ENCODE measurements around the gene KCNH8.
"Not testable (repeated sequence)": the region's sequence is repeated elsewhere in the genome, so short reads cannot be mapped to it uniquely, and the experiment has no call there.

Gene KCNH8

DNA sequence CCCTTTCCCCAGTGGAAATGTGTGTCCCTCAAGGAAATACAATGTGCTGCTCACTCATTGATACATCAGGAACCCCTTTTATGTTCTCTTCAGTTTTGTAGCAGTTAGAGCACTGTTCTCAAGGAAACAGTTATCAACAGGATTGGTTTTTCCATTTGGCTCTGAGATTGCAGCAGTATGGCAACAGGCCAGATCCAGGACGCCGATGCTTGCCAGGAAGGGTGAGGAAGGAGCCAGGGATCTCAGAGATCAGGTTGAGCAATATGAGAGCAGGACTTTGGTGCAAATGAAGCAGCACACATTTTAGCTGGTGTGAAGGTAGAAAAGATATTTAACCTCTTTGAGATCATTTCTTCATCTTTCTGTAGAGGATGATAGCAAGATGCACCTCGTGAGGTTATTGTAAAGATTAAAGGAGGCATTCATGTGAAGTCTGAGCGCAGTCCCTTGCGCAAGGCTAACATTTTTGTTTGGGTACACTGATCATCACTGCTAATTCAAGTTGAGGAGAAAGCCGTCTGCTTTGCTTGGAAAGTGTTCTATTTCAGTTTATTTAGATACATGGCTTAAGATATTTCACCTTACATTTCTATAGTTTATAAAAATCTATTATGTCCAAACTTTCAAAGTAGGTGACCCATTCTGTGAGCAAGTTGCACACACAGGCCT, 68.5 kb downstream of the KCNH8 start:
- WGBS (ENCODE audit: insufficient coverage, insufficient read length): no CpG with 5 or more reads among the region's 6 CpGs
- Histone ChIP-seq H3K27me3 (ENCODE audit: control insufficient read depth, insufficient read depth, low read length) (no peaks in the 10 kb centered on the region), H3K36me3 (ENCODE audit: control insufficient read depth, insufficient read depth, low read length) (no peaks in the 10 kb centered on the region; the same call in 1 of the 2 replicates), H3K27ac (ENCODE audit: low read length) (no peak overlapping the region), H3K9me3 (ENCODE audit: control insufficient read depth, insufficient read depth, low read length) (no peaks in the 10 kb centered on the region), H3K4me3 (ENCODE audit: low read length) (no peak overlapping the region), H3K4me1 (ENCODE audit: control insufficient read depth, insufficient read depth, low read length) (peaks cover 2% of the 10 kb centered on the region; the same call in 1 of the 2 replicates)
- no peak for DNase-seq (ENCODE audit: low read depth, low spot score)

DNA sequence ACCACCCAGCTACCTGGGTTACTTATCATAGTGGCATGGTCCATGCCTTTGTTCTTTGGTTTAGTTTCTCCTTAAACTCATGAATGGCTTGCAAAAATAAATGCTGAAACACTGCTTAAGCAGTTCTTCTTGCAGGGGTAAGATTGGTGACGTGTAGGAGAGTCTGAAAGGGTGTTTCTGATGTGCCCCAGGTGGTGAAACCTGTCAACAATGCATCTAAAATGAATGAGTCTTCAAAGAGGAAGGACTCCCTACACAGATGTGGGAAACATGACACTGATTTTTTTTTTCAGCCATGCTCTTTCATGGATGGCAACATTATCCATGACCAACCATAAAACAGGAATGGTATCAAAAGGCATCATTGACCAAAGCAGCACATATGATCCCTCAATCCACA, 72.0 kb downstream of the KCNH8 start:
- no peak overlapping the region for H3K27ac ChIP-seq (ENCODE audit: low read length)
- H3K36me3 ChIP-seq (ENCODE audit: control insufficient read depth, insufficient read depth, low read length): no peaks in the 10 kb centered on the region
- no peaks in the 10 kb centered on the region for H3K27me3 ChIP-seq (ENCODE audit: control insufficient read depth, insufficient read depth, low read length)
- H3K9me3 ChIP-seq (ENCODE audit: control insufficient read depth, insufficient read depth, low read length): no peaks in the 10 kb centered on the region
- no peak overlapping the region for H3K4me3 ChIP-seq (ENCODE audit: low read length)
- no CpG with 5 or more reads among the region's 1 CpG for WGBS (ENCODE audit: insufficient coverage, insufficient read length)
- no peak for DNase-seq (ENCODE audit: low read depth, low spot score)
- no peaks in the 10 kb centered on the region for H3K4me1 ChIP-seq (ENCODE audit: control insufficient read depth, insufficient read depth, low read length)

DNA sequence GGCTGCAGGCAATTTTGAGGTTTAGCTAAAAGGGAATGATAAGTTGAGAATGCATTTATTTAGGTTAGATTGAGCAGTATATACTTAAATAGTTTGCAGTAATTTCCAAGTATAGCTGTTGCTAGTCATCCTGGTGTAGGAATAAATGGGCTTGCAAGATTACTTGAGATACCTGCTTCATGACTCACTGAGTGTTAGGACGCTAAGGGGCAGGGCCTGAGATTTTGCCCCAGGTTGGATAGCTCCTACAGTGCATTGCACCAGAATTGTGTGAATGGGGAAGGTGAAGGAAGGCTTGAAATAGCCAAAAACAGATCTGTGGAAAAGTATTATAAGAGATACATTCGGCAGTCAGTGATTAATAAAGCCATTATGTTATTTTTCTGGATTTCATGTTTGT, 72.8 kb downstream of the KCNH8 start:
- no CpG with 5 or more reads among the region's 2 CpGs for WGBS (ENCODE audit: insufficient coverage, insufficient read length)
- no peak for DNase-seq (ENCODE audit: low read depth, low spot score)
- no peaks in the 10 kb centered on the region for H3K27me3 ChIP-seq (ENCODE audit: control insufficient read depth, insufficient read depth, low read length)

DNA sequence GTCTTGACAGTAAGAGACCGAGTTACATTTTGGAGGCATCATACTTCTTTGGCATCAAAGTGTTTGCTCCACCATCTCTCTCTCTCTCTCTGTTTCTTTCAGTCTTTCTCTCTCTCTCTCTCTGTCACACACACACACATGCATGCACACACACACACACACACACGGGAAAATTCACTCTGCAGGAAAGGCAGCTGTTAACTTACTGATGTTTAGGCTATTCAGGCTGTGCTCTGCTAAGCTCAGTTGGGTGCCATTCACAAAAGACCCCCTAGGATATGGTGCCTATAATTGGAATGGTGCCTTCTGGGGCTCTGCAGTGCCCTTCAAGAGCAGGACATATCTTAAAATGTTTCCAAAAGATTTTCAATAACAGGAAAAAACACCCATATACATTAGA, 78.2 kb downstream of the KCNH8 start:
- no peak for DNase-seq (ENCODE audit: low read depth, low spot score)
- Histone ChIP-seq H3K9me3 (ENCODE audit: control insufficient read depth, insufficient read depth, low read length) (no peaks in the 10 kb centered on the region), H3K4me1 (ENCODE audit: control insufficient read depth, insufficient read depth, low read length) (no peaks in the 10 kb centered on the region), H3K27me3 (ENCODE audit: control insufficient read depth, insufficient read depth, low read length) (no peaks in the 10 kb centered on the region), H3K27ac (ENCODE audit: low read length) (no peak overlapping the region), H3K4me3 (ENCODE audit: low read length) (no peak overlapping the region), H3K36me3 (ENCODE audit: control insufficient read depth, insufficient read depth, low read length) (no peaks in the 10 kb centered on the region)
- WGBS (ENCODE audit: insufficient coverage, insufficient read length): no CpG with 5 or more reads among the region's 2 CpGs

More for the DNA sequence above, 72.8 kb downstream of the KCNH8 start:
- no peaks in the 10 kb centered on the region for H3K9me3 ChIP-seq (ENCODE audit: control insufficient read depth, insufficient read depth, low read length)
- no peaks in the 10 kb centered on the region for H3K36me3 ChIP-seq (ENCODE audit: control insufficient read depth, insufficient read depth, low read length)
- no peak overlapping the region for H3K4me3 ChIP-seq (ENCODE audit: low read length)
- no peaks in the 10 kb centered on the region for H3K4me1 ChIP-seq (ENCODE audit: control insufficient read depth, insufficient read depth, low read length)
- no peak overlapping the region for H3K27ac ChIP-seq (ENCODE audit: low read length)

DNA sequence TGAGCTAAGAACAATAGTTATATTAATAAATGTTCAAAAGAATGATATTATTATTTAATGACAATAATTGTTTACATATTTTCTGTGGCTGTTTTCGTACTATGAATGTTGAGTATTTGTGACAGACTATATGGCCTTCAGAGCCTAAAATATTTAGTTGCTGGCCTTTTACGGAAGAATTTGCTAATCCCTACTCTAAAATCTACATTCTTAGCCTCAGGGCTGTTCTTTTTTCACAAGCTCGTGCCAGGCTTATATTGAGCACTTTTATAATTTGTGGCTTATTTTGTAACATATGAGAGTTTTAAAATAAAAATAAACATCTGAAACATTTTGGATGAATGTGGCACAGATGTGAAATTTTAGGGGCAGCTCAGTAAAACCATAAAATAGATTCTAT, 79.9 kb downstream of the KCNH8 start:
- H3K27me3 ChIP-seq (ENCODE audit: control insufficient read depth, insufficient read depth, low read length): no peaks in the 10 kb centered on the region

DNA sequence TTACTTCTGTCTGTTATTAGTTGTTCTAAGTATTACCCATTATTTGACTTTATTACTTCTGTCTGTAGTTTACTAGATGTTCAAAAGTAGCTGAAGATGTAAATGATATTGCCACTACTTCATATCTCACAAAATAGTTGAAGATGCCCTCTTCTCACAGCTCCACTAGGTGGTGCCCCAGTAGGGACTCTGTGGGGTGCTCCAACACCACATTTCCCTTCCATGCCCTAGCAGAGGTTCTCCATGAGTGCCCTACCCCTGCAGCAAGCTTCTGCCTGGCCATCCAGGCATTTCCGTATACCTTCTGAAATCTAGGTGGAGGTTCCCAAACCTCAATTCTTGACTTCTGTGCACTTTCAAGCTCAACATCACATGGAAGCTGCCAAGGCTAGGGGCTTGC, 80.8 kb downstream of the KCNH8 start:
- H3K27me3 ChIP-seq (ENCODE audit: control insufficient read depth, insufficient read depth, low read length): no peaks in the 10 kb centered on the region
- no peak overlapping the region for H3K27ac ChIP-seq (ENCODE audit: low read length)
- no peak for DNase-seq (ENCODE audit: low read depth, low spot score)
- H3K4me3 ChIP-seq (ENCODE audit: low read length): no peak overlapping the region
- H3K4me1 ChIP-seq (ENCODE audit: control insufficient read depth, insufficient read depth, low read length): no peaks in the 10 kb centered on the region
- no CpG with 5 or more reads among the region's 1 CpG for WGBS (ENCODE audit: insufficient coverage, insufficient read length)
- H3K9me3 ChIP-seq (ENCODE audit: control insufficient read depth, insufficient read depth, low read length): no peaks in the 10 kb centered on the region
- H3K36me3 ChIP-seq (ENCODE audit: control insufficient read depth, insufficient read depth, low read length): no peaks in the 10 kb centered on the region

More for the DNA sequence above, 79.9 kb downstream of the KCNH8 start:
- no CpG with 5 or more reads among the region's 3 CpGs for WGBS (ENCODE audit: insufficient coverage, insufficient read length)
- no peak for DNase-seq (ENCODE audit: low read depth, low spot score)
- H3K4me3 ChIP-seq (ENCODE audit: low read length): no peak overlapping the region
- H3K4me1 ChIP-seq (ENCODE audit: control insufficient read depth, insufficient read depth, low read length): no peaks in the 10 kb centered on the region
- no peaks in the 10 kb centered on the region for H3K36me3 ChIP-seq (ENCODE audit: control insufficient read depth, insufficient read depth, low read length)
- H3K9me3 ChIP-seq (ENCODE audit: control insufficient read depth, insufficient read depth, low read length): no peaks in the 10 kb centered on the region
- no peak overlapping the region for H3K27ac ChIP-seq (ENCODE audit: low read length)

DNA sequence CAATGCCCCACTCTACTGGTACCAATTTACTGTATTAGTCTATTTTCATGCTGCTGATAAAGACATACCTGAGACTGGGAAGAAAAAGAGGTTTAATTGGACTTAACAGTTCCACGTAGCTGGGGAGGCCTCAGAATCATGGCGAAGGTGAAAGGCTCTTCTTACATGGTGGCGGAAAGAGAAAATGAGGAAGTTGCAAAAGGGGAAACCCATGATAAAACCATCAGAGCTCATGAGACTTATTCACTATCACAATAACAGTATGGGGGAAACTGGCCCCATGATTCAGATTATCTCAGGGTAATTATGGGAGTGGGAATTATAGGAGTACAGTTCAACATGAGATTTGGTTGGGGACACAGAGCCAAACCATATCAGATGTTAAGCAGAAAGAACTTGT, 81.6 kb downstream of the KCNH8 start:
- H3K27ac ChIP-seq (ENCODE audit: low read length); H3K9me3 ChIP-seq (ENCODE audit: control insufficient read depth, insufficient read depth, low read length); H3K27me3 ChIP-seq (ENCODE audit: control insufficient read depth, insufficient read depth, low read length); H3K36me3 ChIP-seq (ENCODE audit: control insufficient read depth, insufficient read depth, low read length); H3K4me1 ChIP-seq (ENCODE audit: control insufficient read depth, insufficient read depth, low read length); DNase-seq (ENCODE audit: low read depth, low spot score); H3K4me3 ChIP-seq (ENCODE audit: low read length): not testable (repeated sequence)
- WGBS (ENCODE audit: insufficient coverage, insufficient read length): no CpG with 5 or more reads among the region's 3 CpGs

DNA sequence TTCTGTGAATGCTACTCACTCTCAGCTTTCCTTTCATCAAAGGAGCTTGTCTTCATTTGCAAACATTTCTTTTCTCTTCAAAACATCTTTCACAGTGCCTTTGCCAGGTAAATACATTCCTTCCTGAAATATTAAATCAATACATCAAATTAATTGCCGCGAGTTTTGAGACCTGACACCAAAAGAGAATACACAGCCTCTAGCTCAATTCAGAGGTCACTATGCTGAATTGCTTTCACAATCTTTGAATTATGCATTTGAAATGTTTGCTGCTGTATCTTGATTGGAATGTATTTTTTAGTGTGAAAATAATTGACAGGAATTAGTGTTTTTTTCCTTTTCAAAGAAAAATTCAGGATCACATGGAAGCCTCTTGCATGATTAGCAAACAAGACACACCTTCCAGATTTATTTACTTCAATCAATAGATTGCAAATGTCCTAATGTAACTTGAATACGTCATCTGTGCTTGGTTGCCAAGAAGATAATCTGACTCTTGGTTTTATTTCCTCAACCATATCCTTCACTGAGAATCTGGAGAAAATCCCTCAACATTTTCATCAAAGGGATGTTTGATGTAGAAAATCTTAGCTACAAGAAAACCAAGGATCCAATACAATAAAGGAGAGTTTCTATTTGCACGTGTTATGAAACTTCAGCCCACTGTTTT, 83.6 kb downstream of the KCNH8 start:
- no peaks in the 10 kb centered on the region for H3K9me3 ChIP-seq (ENCODE audit: control insufficient read depth, insufficient read depth, low read length)
- no peak for DNase-seq (ENCODE audit: low read depth, low spot score)

DNA sequence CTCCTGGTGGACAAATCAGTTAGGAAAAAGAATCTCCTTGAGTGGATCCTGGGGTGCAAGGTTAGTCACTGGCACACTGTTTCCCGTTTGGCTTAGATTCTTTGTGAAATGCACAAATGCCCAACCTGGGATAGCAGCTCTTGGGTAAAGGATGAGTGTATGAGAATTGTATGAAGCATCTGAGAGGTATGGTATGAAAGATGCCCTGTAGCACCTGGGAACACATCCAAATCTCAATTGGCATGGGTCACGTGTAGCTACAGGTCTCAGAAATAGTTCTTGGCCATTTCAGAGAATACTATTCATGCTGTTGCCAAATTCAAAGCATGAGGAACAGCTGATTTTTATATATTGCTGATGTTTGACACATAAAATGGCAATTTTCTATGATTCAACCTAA, 84.3 kb downstream of the KCNH8 start:
- DNase-seq (ENCODE audit: low read depth, low spot score): no peak
- no peak overlapping the region for H3K27ac ChIP-seq (ENCODE audit: low read length)
- H3K4me3 ChIP-seq (ENCODE audit: low read length): no peak overlapping the region
- H3K36me3 ChIP-seq (ENCODE audit: control insufficient read depth, insufficient read depth, low read length): no peaks in the 10 kb centered on the region
- WGBS (ENCODE audit: insufficient coverage, insufficient read length): no CpG with 5 or more reads among the region's 2 CpGs
- no peaks in the 10 kb centered on the region for H3K27me3 ChIP-seq (ENCODE audit: control insufficient read depth, insufficient read depth, low read length)
- no peaks in the 10 kb centered on the region for H3K4me1 ChIP-seq (ENCODE audit: control insufficient read depth, insufficient read depth, low read length)
- no peaks in the 10 kb centered on the region for H3K9me3 ChIP-seq (ENCODE audit: control insufficient read depth, insufficient read depth, low read length)

More for the DNA sequence above, 83.6 kb downstream of the KCNH8 start:
- Histone ChIP-seq H3K27ac (ENCODE audit: low read length) (no peak overlapping the region), H3K36me3 (ENCODE audit: control insufficient read depth, insufficient read depth, low read length) (no peaks in the 10 kb centered on the region), H3K4me3 (ENCODE audit: low read length) (no peak overlapping the region), H3K4me1 (ENCODE audit: control insufficient read depth, insufficient read depth, low read length) (no peaks in the 10 kb centered on the region), H3K27me3 (ENCODE audit: control insufficient read depth, insufficient read depth, low read length) (no peaks in the 10 kb centered on the region)
- WGBS (ENCODE audit: insufficient coverage, insufficient read length): no CpG with 5 or more reads among the region's 4 CpGs

DNA sequence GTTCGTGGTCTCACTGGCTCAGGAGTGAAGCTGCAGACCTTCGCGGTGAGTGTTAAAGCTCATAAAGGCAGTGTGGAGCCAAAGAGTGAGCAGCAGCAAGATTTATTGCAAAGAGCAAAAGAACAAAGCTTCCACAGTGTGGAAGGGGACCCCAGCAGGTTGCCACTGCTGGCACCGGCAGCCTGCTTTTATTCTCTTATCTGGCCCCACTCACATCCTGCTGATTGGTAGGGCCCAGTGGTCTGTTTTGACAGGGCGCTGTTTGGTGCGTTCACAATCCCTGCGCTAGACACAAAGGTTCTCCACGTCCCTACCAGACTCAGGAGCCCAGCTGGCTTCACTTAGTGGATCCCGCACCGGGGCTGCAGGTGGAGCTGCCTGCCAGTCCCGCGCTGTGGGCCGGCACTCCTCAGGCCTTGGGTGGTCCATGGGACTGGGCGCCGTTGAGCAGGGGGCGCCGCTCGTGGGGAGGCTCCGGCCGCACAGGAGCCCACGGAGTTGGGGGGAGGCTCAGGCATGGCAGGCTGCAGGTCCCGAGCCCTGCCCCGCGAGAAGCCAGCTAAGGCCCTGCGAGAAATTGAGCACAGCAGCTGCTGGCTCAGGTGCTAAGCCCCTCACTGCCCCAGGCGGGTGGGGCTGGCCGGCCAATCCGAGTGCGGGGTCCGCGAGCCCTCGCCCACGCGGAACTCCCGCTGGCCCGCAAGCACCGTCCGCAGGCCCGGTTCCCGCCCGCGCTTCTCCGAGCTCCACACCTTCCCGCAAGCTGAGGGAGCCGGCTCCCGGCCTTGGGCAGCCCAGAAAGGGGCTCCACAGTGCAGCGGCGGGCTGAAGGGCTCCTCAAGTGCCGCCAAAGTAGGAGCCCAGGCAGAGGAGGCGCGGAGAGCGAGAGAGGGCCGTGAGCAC, 85.8 kb downstream of the KCNH8 start:
- WGBS (ENCODE audit: insufficient coverage, insufficient read length): no CpG with 5 or more reads among the region's 53 CpGs
- H3K27me3 ChIP-seq (ENCODE audit: control insufficient read depth, insufficient read depth, low read length); DNase-seq (ENCODE audit: low read depth, low spot score); H3K36me3 ChIP-seq (ENCODE audit: control insufficient read depth, insufficient read depth, low read length); H3K9me3 ChIP-seq (ENCODE audit: control insufficient read depth, insufficient read depth, low read length); H3K27ac ChIP-seq (ENCODE audit: low read length); H3K4me3 ChIP-seq (ENCODE audit: low read length); H3K4me1 ChIP-seq (ENCODE audit: control insufficient read depth, insufficient read depth, low read length): not testable (repeated sequence)

Measured in iPS DF 6.9 (cell line).